MM.1S (cell line): Measurements from ENCODE around the gene HSP90AB1.

ENCODE experiments used
- CTCF ChIP-seq: fragments of 300-600 bp; sonication (generic); IDR thresholded peaks from 2 replicates; pipeline ENCODE4 v1.5.1; 2016; ENCODE audit warnings: antibody characterized with exemption, low read length, mixed read lengths
- EZH2 ChIP-seq: fragments of 300-600 bp; sonication (generic); optimal IDR thresholded peaks from 2 replicates; pipeline ENCODE3; 2017; ENCODE audit warnings: low read depth, mild to moderate bottlenecking, antibody characterized with exemption, low read length, mixed read lengths
- EZH2phosphoT487 ChIP-seq: fragments of 300-600 bp; sonication (generic); IDR thresholded peaks from 2 replicates; pipeline ENCODE4 v1.6.1; 2018; ENCODE audit warnings: antibody characterized with exemption, low read length

DNA sequence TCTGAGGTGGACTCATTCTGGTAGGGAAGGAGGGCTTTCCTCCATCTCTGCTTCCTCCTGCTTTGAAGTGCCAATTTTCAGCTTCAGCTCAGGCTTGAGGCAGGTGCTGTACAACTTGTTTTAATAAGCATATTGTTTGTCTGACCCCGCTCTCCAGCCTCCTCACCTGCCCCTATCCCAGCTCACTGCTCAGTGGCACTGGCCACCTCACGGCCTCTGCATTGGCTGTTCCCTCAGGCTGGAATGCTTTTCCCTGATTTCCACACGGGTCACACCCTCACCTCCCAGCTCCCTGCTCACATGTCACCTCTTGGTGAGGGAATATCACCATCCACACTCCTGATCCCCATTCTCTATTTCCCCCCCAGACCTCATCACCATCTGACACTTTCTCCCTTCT is 52.0 kb downstream of the HSP90AB1 start:
- TF ChIP-seq CTCF = no peak
- TF ChIP-seq EZH2phosphoT487 = no peak
- TF ChIP-seq EZH2 = no peak
